WERI-Rb-1 (cell line): ENCODE results near the gene SAMM50.

Experiments used
- DNase-seq: peaks from one replicate; pipeline ENCODE4 v3.0.0-alpha.2; 2020
- H3K27ac ChIP-seq: fragments of 250-450 bp; sonication (Bioruptor Pico); 2 replicates; pipeline ENCODE4 v1.5.1; 2020; ENCODE audit warnings: mild to moderate bottlenecking, moderate library complexity
- H3K27me3 ChIP-seq: fragments of 250-450 bp; sonication (Bioruptor Pico); 2 replicates; pipeline ENCODE4 v1.5.1; 2021; ENCODE audit warnings: mild to moderate bottlenecking, low read depth, moderate library complexity; ENCODE audit not compliant: insufficient read depth, severe bottlenecking
- H3K36me3 ChIP-seq: fragments of 250-450 bp; sonication (Bioruptor Pico); 2 replicates; pipeline ENCODE4 v1.5.1; 2020; ENCODE audit warnings: mild to moderate bottlenecking, moderate library complexity
- H3K4me3 ChIP-seq: 2 replicates; pipeline ENCODE4 v1.5.1; 2011; ENCODE audit warnings: low read depth, mild to moderate bottlenecking, control low read depth, low read length
- H3K9me3 ChIP-seq: fragments of 250-450 bp; sonication (Bioruptor Pico); 2 replicates; pipeline ENCODE4 v1.5.1; 2021; ENCODE audit warnings: mild to moderate bottlenecking, moderate library complexity; ENCODE audit not compliant: severe bottlenecking
- TF ChIP-seq, protein P1 (sequence below): IDR thresholded peaks from 2 replicates; pipeline ENCODE4 v1.5.1; 2011; ENCODE audit warnings: low read depth, mild to moderate bottlenecking, control low read depth, inconsistent platforms, low read length

SAMM50 gene

GRCh38 chr22:43955883-43956782 lies 891 bp downstream of the SAMM50 start:
- TF ChIP-seq, protein P1, sequence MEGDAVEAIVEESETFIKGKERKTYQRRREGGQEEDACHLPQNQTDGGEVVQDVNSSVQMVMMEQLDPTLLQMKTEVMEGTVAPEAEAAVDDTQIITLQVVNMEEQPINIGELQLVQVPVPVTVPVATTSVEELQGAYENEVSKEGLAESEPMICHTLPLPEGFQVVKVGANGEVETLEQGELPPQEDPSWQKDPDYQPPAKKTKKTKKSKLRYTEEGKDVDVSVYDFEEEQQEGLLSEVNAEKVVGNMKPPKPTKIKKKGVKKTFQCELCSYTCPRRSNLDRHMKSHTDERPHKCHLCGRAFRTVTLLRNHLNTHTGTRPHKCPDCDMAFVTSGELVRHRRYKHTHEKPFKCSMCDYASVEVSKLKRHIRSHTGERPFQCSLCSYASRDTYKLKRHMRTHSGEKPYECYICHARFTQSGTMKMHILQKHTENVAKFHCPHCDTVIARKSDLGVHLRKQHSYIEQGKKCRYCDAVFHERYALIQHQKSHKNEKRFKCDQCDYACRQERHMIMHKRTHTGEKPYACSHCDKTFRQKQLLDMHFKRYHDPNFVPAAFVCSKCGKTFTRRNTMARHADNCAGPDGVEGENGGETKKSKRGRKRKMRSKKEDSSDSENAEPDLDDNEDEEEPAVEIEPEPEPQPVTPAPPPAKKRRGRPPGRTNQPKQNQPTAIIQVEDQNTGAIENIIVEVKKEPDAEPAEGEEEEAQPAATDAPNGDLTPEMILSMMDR: no peak
- Histone ChIP-seq H3K27me3 (no peaks in the 10 kb centered on the region), H3K9me3 (no peaks in the 10 kb centered on the region), H3K27ac (peak overlapping the region; percentile 88), H3K36me3 (no peaks in the 10 kb centered on the region; the same call in 1 of the 2 replicates), H3K4me3 (peak overlapping the region; percentile 83)
- no peak for DNase-seq

- H3K4me3 ChIP-seq: no peak overlapping the region
- no peak overlapping the region for H3K27ac ChIP-seq
- no peaks in the 10 kb centered on the region; the same call in 1 of the 2 replicates for H3K36me3 ChIP-seq
- DNase-seq: no peak
- H3K27me3 ChIP-seq: no peaks in the 10 kb centered on the region
- no peaks in the 10 kb centered on the region for H3K9me3 ChIP-seq
- TF ChIP-seq, protein P1: no peak
Measured at GRCh38 chr22:43956805-43957463, 1.7 kb downstream of the SAMM50 start.

DNA sequence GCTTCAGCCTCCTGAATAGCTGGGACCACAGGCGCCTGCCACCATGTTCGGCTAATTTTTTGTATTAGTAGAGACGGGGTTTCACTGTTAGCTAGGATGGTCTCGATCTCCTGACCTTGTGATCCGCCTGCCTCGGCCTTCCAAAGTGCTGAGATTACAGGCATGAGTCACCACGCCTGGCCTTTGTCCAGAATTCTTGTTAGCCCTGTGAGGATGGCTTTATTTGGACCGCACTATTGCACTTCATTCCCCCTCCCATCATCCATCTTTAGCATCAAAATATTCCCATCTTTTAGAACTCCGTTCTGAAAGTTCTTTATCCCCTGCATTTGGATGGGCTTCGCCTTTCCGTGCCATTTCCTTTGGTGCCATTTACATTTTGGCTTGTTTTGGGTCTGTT lies 2.6 kb downstream of the SAMM50 start:
- no peaks in the 10 kb centered on the region for H3K9me3 ChIP-seq

DNA sequence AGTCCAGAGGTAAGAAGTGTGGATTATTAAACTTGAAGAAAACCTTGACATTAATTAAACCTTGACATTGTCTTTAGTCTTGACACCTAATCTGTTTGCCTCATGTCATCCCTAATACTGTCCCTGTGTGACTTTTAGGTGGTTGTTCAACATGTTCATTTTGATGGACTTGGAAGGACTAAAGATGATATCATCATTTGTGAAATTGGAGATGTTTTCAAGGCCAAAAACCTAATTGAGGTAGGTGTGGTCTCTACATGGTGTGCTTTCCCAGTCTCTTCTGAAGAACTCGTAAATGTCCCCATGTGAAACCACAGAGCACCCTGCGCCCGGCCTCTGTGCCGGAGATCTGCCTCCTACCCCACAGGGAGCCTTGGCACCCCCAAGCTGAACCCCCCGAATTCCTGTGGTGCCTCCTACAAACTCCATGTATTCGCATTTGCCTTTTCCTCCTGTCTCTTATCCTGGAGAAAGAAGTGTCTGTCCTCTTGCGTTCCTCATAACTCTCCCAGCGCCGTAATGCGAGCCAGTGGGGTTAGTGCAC lies 9.1 kb downstream of the SAMM50 start:
- H3K4me3 ChIP-seq: no peak overlapping the region
- no peak for DNase-seq
- H3K9me3 ChIP-seq: no peaks in the 10 kb centered on the region
- peaks cover 56% of the 10 kb centered on the region for H3K36me3 ChIP-seq
- no peak overlapping the region for H3K27ac ChIP-seq
- TF ChIP-seq, protein P1: no peak
- H3K27me3 ChIP-seq: no peaks in the 10 kb centered on the region

More for the DNA sequence above, 2.6 kb downstream of the SAMM50 start:
- Histone ChIP-seq H3K27me3 (no peaks in the 10 kb centered on the region), H3K4me3 (no peak overlapping the region), H3K36me3 (no peaks in the 10 kb centered on the region; the same call in 1 of the 2 replicates), H3K27ac (no peak overlapping the region)
- DNase-seq: no peak
- TF ChIP-seq, protein P1: no peak

DNA sequence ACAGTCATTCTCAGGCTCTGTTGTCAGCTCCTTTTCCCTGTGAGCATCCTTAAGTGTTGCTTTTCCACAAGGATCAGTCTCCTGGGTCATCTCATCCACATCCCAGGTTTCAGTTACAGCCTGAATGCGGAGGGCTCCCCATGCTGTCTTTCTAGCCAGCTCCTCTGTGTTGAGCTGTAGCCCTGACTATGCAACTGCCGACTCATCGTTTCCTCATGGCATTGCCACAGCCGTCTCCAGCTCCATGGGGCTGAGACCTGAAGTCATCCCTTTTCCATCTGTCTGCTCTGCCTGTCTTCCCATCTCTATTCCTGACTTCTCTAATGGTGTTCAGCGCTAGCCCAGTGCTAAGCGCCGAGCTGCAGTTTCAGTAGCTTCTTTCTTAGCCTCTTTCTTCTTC lies 11.8 kb downstream of the SAMM50 start:
- peaks cover 69% of the 10 kb centered on the region for H3K36me3 ChIP-seq
- DNase-seq: no peak

More for the DNA sequence above, 11.8 kb downstream of the SAMM50 start:
- Histone ChIP-seq H3K9me3 (no peaks in the 10 kb centered on the region), H3K4me3 (no peak overlapping the region), H3K27me3 (no peaks in the 10 kb centered on the region), H3K27ac (no peak overlapping the region)
- TF ChIP-seq, protein P1: no peak
